Lung (tissue), 12 donors: ENCODE measurements around the gene LGI4. TPM values are rescaled to one million over a fixed set of nuclear protein-coding genes. Genes with fewer than 3 reads are reported as not detected.

Experiments used
- ATAC-seq: fragments of 200-7000 bp; cut with Tn5 transposase; one replicate; pipeline ENCODE4 v1.9.1; 2020; ENCODE audit warnings: moderate number of reproducible peaks; ENCODE audit not compliant: insufficient read depth, low FRiP score
- DNase-seq, 3 donors: peaks; one replicate each; pipeline ENCODE4 v3.0.0-alpha.2; 2013 to 2017
- H3K27ac ChIP-seq, 2 donors: one replicate each; pipeline ENCODE4 v1.5.1; 2013; ENCODE audit warnings: mild to moderate bottlenecking in 2 of 2, moderate library complexity in 2 of 2, control low read depth in 1 of 2, inconsistent platforms in 1 of 2, low read depth in 1 of 2, low read length in 1 of 2
- H3K27me3 ChIP-seq, 3 donors: one replicate each; pipeline ENCODE4 v1.5.1; 2013; ENCODE audit warnings: low read length in 2 of 3; ENCODE audit not compliant: control insufficient read depth in 3 of 3, insufficient read depth in 3 of 3
- H3K36me3 ChIP-seq, 4 donors: one replicate each; pipeline ENCODE4 v1.5.1; 2013; ENCODE audit warnings: low read length in 4 of 4, mild to moderate bottlenecking in 1 of 4, moderate library complexity in 1 of 4; ENCODE audit not compliant: control insufficient read depth in 4 of 4, insufficient read depth in 4 of 4
- H3K4me1 ChIP-seq, 5 donors: one replicate each; pipeline ENCODE4 v1.5.1; 2013; ENCODE audit warnings: low read length in 5 of 5, mild to moderate bottlenecking in 2 of 5, moderate library complexity in 1 of 5; ENCODE audit not compliant: control insufficient read depth in 5 of 5, insufficient read depth in 5 of 5
- H3K4me3 ChIP-seq: one replicate; pipeline ENCODE4 v1.5.1; 2013; ENCODE audit warnings: mild to moderate bottlenecking, control low read depth, moderate library complexity
- H3K9ac ChIP-seq, 2 donors: one replicate each; pipeline ENCODE4 v1.5.1; 2013; ENCODE audit warnings: low read length in 2 of 2, control low read depth in 1 of 2; ENCODE audit not compliant: insufficient read depth in 1 of 2
- H3K9me3 ChIP-seq, 4 donors: one replicate each; pipeline ENCODE4 v1.5.1; 2013; ENCODE audit warnings: low read length in 3 of 4, mild to moderate bottlenecking in 1 of 4, moderate library complexity in 1 of 4; ENCODE audit not compliant: control insufficient read depth in 4 of 4, insufficient read depth in 3 of 4
- WGBS, 2 donors: extraction: QIAGEN DNeasy Blood & Tissue Kit; methylation state at CpG; one replicate each; pipeline ENCODE4 v1.1.7; 2013; 5-methylcytosine and 5-hydroxymethylcytosine counted together
- polyA plus RNA-seq, 2 donors: library from polyadenylated mRNA; stranded (reverse); fragments of 200-250 nt; gene quantifications; one replicate each; pipeline ENCODE4 v1.2.1, GENCODE V29; 2013
- total RNA-seq, 2 donors: library from RNA; depleted of rRNA in 1 of 2; stranded (reverse); fragments of >200 nt in 1 of 2; gene quantifications; one replicate each; pipeline ENCODE4 v1.2.1, GENCODE V29; 2014 to 2021
- TF ChIP-seq, protein P1 (sequence below): IDR thresholded peaks from 2 replicates; pipeline ENCODE4 v1.5.1; 2012; ENCODE audit warnings: mild to moderate bottlenecking; ENCODE audit errors: control extremely low read depth, extremely low read depth
- donor health status: control.
- donor health status: control.
- donor health status: Bipolar disorder and iron deficiency.
- donor health status: healthy.
- donor health status: DM: yes; HTN: yes; CAD: no.

The LGI4 gene
- total and polyA plus RNA-seq, 4 donors = 1.6 to 11.2 (median 4.1) TPM

DNA sequence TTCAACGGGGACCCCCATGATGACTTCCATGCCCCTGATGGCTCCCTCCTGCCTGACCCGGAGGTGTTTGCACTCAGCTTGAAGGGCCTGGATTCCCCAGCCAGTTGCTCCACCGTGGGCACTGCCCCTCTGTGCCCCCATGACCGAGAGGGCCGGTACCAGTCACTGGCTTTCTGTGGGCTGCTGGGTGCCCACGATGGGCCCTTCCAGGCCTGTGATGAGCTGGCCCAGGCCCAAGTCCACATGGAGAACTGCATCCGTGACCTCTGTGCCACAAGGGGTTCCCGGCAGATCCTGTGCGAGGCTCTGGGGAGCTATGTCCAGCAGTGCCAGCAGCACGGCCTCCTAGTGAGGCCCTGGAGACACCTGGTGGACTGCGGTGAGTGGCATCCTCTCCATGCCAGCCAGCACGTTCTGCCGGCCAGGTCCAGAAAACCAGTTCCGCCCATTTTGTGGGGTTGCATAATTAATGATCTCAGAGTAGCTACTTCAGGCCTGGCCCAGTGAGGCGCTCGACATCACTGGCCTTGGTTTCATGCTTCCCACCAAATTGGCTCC lies 54.2 kb downstream of the LGI4 start:
- whole genome bisulfite sequencing, 2 donors = 81 to 91% methylated on average over 16 of the region's 16 CpGs
- Histone ChIP-seq H3K4me3 (no peak overlapping the region), H3K36me3 (no peaks in the 10 kb centered on the region), H3K27ac (no peak overlapping the region), H3K9me3 (no peaks in the 10 kb centered on the region), H3K27me3 (no peaks in the 10 kb centered on the region), H3K9ac (no peak overlapping the region), H3K4me1 (no peaks in the 10 kb centered on the region)
- ATAC-seq (no peak), DNase-seq (no peak)
- TF ChIP-seq, protein P1, sequence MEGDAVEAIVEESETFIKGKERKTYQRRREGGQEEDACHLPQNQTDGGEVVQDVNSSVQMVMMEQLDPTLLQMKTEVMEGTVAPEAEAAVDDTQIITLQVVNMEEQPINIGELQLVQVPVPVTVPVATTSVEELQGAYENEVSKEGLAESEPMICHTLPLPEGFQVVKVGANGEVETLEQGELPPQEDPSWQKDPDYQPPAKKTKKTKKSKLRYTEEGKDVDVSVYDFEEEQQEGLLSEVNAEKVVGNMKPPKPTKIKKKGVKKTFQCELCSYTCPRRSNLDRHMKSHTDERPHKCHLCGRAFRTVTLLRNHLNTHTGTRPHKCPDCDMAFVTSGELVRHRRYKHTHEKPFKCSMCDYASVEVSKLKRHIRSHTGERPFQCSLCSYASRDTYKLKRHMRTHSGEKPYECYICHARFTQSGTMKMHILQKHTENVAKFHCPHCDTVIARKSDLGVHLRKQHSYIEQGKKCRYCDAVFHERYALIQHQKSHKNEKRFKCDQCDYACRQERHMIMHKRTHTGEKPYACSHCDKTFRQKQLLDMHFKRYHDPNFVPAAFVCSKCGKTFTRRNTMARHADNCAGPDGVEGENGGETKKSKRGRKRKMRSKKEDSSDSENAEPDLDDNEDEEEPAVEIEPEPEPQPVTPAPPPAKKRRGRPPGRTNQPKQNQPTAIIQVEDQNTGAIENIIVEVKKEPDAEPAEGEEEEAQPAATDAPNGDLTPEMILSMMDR = no peak

DNA sequence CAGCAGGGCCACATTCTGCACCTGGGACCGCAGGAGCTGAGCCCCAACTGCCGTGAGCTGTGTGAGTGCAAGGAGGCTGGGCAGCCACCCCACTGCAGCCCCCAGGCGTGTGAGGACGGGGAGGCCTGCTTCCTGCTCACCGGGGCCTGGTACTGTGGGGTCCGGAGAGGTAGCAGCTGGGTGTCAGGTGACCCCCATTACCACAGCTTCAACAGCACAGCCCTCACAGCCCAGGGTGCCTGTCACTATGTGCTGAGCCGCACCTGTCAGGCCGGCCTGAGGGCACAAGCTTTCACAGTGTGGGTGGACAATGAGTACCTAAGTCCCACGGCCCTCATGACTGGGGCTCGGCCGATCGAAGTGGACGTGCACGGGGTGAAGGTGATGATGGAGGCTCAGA lies 55.0 kb downstream of the LGI4 start:
- no peak overlapping the region for H3K4me3 ChIP-seq
- no peaks in the 10 kb centered on the region for H3K9me3 ChIP-seq
- H3K36me3 ChIP-seq = no peaks in the 10 kb centered on the region
- DNase-seq (no peak), ATAC-seq (no peak)
- no peak overlapping the region for H3K27ac ChIP-seq
- TF ChIP-seq, protein P1 = no peak
- H3K27me3 ChIP-seq = no peaks in the 10 kb centered on the region
- no peak overlapping the region for H3K9ac ChIP-seq
- WGBS, 2 donors = 71 to 88% methylated on average over 14 of the region's 14 CpGs
- H3K4me1 ChIP-seq = no peaks in the 10 kb centered on the region

DNA sequence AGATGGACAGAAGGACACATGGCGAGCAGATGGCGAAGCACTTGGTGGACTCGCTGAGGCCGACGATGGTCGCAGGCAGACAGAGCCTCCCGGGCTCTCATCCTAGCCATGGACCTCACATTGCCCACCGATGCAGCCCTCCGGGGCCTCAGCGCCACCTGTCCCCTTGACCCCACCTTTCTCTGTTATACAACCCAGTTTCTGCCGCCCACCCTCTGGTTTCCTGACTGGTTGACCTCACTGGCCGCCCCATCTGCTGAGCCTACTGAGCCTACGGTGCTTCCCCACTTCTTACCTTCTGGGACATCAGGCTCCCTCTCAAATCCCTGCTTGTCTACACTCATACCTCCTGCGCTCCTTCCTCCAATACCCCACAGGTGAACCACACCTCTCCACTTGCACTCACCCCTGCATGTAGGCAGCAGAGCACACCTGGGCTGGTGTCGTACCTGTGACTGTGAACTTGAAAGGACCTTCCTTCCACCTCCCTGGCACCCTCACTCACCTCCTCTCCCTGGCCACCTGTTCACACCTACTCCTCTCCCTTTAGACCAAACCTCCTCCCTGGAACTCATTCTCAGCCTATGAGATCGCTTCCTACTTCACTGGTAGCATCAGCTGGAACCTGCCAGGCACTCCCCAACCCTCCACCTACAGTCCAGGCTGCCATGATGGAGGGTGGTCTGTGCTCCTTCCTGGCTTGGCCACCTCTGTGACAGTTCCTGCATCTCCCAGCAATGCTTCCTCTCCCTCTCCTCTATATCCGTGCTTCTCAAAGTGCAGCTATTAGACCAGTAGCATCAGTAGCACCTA lies 57.2 kb downstream of the LGI4 start:
- no peak overlapping the region for H3K4me3 ChIP-seq
- 90 to 94% methylated on average over 16 to 17 of the region's 17 CpGs for WGBS, 2 donors
- H3K36me3 ChIP-seq = no peaks in the 10 kb centered on the region
- no peak for ATAC-seq
- H3K9me3 ChIP-seq = no peaks in the 10 kb centered on the region
- DNase-seq = no peak
- no peak overlapping the region for H3K27ac ChIP-seq
- TF ChIP-seq, protein P1 = no peak
- no peaks in the 10 kb centered on the region for H3K4me1 ChIP-seq
- no peak overlapping the region for H3K9ac ChIP-seq
- no peaks in the 10 kb centered on the region for H3K27me3 ChIP-seq
